Type B pancreatic cell (in vitro differentiated cells): ENCODE measurements around the gene BCAT1. TPM values are rescaled to one million over a fixed set of nuclear protein-coding genes. Genes with fewer than 3 reads are reported as not detected.

ENCODE experiments used
- DNase-seq: peaks from one replicate; pipeline ENCODE4 v3.0.0; 2021; ENCODE audit warnings: mixed read lengths; ENCODE audit not compliant: unreplicated experiment; ENCODE audit errors: extremely low spot score
- H3K27ac Mint-ChIP-seq: 2 replicates; pipeline ENCODE4 v1.8.0; 2021; ENCODE audit warnings: mild to moderate bottlenecking, mixed read lengths
- H3K27me3 Mint-ChIP-seq: 2 replicates; pipeline ENCODE4 v1.8.0; 2021; ENCODE audit warnings: mixed read lengths
- H3K36me3 Mint-ChIP-seq: 2 replicates; pipeline ENCODE4 v1.8.0; 2021; ENCODE audit warnings: mixed read lengths
- H3K4me1 Mint-ChIP-seq: one replicate; pipeline ENCODE4 v1.8.0; 2021; ENCODE audit warnings: mixed read lengths; ENCODE audit not compliant: unreplicated experiment
- H3K4me3 Mint-ChIP-seq: 2 replicates; pipeline ENCODE4 v1.8.0; 2021; ENCODE audit warnings: mild to moderate bottlenecking, mixed read lengths
- H3K9me3 Mint-ChIP-seq: 2 replicates; pipeline ENCODE4 v1.8.0; 2021; ENCODE audit warnings: mixed read lengths
- CTCF ChIP-seq: fragments of 200-600 bp; sonication (generic); conservative IDR thresholded peaks from 2 replicates; pipeline ENCODE4 v1.5.0; 2021; ENCODE audit warnings: antibody characterized with exemption, mild to moderate bottlenecking
- total RNA-seq: library from RNA; stranded (reverse); gene quantifications from 2 replicates; pipeline ENCODE4 v1.2.1, GENCODE V29; 2021; ENCODE audit warnings: low replicate concordance

The BCAT1 gene
- total RNA-seq, 1 donor from 2014 or later = 153 TPM

GRCh38 chr12:24950231-24950834 is 1.4 kb upstream of the BCAT1 start:
- peaks cover 11% of the 10 kb centered on the region for H3K4me1 Mint-ChIP-seq
- peak overlapping the region; percentile 66 for H3K4me3 Mint-ChIP-seq
- DNase-seq = no peak
- TF ChIP-seq CTCF = no peak
- H3K36me3 Mint-ChIP-seq = peaks cover 16% of the 10 kb centered on the region
- peaks cover under 1% of the 10 kb centered on the region for H3K9me3 Mint-ChIP-seq
- peaks cover 19% of the 10 kb centered on the region for H3K27me3 Mint-ChIP-seq
- peak overlapping the region; percentile 80 for H3K27ac Mint-ChIP-seq

- H3K4me3 Mint-ChIP-seq = peak overlapping the region; percentile 96
- peaks cover 25% of the 10 kb centered on the region for H3K36me3 Mint-ChIP-seq
- H3K4me1 Mint-ChIP-seq = peaks cover 11% of the 10 kb centered on the region
- TF ChIP-seq CTCF = no peak
- peak overlapping the region; percentile 89 for H3K27ac Mint-ChIP-seq
- H3K27me3 Mint-ChIP-seq = peaks cover 14% of the 10 kb centered on the region
- no peaks in the 10 kb centered on the region for H3K9me3 Mint-ChIP-seq
- no peak for DNase-seq
Measured at GRCh38 chr12:24948420-24948756, 513 bp downstream of the BCAT1 start.

- Mint-ChIP-seq H3K36me3 (peaks cover 28% of the 10 kb centered on the region), H3K27me3 (peaks cover 14% of the 10 kb centered on the region), H3K4me1 (peaks cover 11% of the 10 kb centered on the region), H3K9me3 (no peaks in the 10 kb centered on the region), H3K27ac (peak overlapping the region; percentile 89), H3K4me3 (peak overlapping the region; percentile 96)
- DNase-seq = no peak
- no peak for TF ChIP-seq CTCF
Measured at GRCh38 chr12:24947541-24948419, 1.1 kb downstream of the BCAT1 start.

- Mint-ChIP-seq H3K27me3 (peaks cover 14% of the 10 kb centered on the region), H3K4me3 (peak overlapping the region; percentile 96), H3K36me3 (peaks cover 45% of the 10 kb centered on the region), H3K9me3 (no peaks in the 10 kb centered on the region), H3K4me1 (peaks cover 11% of the 10 kb centered on the region), H3K27ac (peak overlapping the region; percentile 89)
- no peak for TF ChIP-seq CTCF
- DNase-seq = no peak
Measured at GRCh38 chr12:24945845-24946244, 3.1 kb downstream of the BCAT1 start.

GRCh38 chr12:24945039-24945438 is 3.9 kb downstream of the BCAT1 start:
- Mint-ChIP-seq H3K4me3 (no peak overlapping the region), H3K27ac (peak overlapping the region; percentile 89), H3K9me3 (no peaks in the 10 kb centered on the region), H3K27me3 (peaks cover 14% of the 10 kb centered on the region), H3K4me1 (peaks cover 4% of the 10 kb centered on the region), H3K36me3 (peaks cover 49% of the 10 kb centered on the region)
- TF ChIP-seq CTCF = no peak
- no peak for DNase-seq
